GM19023 (cell line): ENCODE data around the gene PIEZO2.

Source experiments
- ATAC-seq: cut with Tn5 transposase; IDR thresholded peaks from one replicate; pipeline ENCODE4 v1.9.1; 2021; ENCODE audit warnings: mild to moderate bottlenecking, moderate library complexity; ENCODE audit not compliant: unreplicated experiment

Gene PIEZO2

DNA sequence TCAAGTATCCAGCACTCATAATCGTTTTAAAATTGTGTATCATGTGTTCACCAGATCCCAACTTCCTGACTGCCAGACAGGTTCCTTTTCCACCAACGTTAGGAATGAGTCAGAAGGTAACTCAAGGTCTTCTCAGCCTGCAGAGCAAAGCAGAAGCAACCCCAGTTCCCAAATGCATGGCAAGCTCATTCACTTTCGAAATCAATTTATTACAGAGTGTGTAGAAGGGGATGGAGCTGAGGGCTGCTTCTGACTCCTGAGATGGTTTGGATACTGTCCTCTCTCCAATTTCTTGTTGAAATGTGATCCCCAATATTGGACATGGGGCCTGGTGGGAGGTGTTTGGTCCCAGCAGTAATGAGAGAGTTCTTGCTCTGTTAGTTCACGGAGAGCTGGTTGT is 114.5 kb downstream of the PIEZO2 start:
- no peak for ATAC-seq

GRCh38 chr18:11033503-11033902 is 115.9 kb downstream of the PIEZO2 start:
- ATAC-seq: no peak

GRCh38 chr18:11031966-11032365 is 117.4 kb downstream of the PIEZO2 start:
- ATAC-seq: no peak

DNA sequence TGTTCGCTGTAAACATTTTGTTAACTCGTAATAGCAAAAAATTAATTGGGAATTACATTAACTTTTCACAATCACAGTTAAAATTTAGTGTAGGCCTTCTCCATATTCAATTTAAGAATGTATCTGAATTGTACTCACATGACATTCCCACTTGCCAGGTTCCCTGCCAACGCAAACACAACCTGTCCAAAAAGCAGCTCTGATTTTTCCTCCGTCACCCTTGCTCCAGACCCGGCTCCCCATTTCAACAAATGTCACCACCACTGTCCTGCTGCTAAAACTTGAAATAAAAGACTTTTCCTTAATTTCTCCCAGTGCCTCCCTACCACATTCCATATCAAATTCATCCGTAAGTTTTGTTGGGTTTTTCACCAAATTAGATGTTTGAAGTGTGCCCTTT is 120.3 kb downstream of the PIEZO2 start:
- ATAC-seq: no peak

GRCh38 chr18:11027862-11028261 is 121.5 kb downstream of the PIEZO2 start:
- ATAC-seq: peak; percentile 78

GRCh38 chr18:11025671-11026070 is 123.7 kb downstream of the PIEZO2 start:
- ATAC-seq: no peak

- no peak for ATAC-seq
Observed at GRCh38 chr18:11024928-11025669, 124.3 kb downstream of the PIEZO2 start.

DNA sequence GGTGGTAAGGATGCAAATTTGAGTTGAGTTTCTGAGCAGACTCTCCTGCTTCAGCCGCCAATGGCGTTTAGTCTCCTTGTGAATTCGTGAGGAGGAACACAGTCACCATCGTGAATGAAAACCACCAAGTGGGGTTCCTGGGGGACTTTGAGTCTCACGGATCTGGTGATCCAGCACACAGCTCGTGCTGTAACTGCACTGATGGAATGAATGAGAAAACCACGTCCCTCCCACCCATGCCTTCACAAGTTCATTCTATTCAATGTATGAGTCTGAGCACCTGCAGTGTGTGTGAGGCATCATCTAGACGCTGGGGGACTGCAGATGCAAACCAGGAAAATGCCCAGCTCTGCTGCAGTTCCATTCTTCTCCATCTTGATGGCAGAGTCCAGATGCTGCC is 127.9 kb downstream of the PIEZO2 start:
- no peak for ATAC-seq

GRCh38 chr18:11020877-11021414 is 128.4 kb downstream of the PIEZO2 start:
- ATAC-seq: no peak

DNA sequence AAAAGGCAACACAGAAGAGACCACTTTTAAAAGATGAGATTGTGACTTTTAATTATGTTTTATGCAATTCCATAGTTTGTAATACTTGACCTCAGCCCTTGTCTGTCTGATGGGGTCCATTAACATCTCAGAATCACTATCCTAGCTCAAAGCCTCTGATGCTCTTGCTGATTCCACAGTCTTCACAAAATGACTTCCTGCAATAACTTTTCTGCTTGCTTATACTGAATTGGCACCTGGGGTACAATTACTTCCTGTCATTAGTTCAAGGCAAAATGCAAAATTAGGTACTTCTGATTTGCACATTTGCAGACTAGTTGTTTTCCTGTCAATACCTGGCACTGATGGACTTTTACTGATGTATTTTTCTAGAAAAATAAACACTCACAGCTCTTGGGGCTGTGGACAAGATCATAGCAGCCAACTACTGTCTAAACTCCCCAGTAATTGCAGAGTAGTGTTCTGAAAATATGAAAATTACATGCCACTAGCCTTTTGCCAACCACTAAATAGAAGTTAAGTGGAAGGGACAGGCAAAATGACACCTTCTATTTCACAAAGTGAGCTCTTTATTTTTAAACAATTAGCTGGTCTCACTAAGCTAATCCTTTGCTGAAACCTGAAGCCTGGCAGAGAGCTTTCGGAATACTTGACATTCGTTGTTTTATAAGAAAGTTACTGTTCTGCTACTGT is 129.1 kb downstream of the PIEZO2 start:
- no peak for ATAC-seq

GRCh38 chr18:11019295-11020105 is 129.9 kb downstream of the PIEZO2 start:
- ATAC-seq: no peak

DNA sequence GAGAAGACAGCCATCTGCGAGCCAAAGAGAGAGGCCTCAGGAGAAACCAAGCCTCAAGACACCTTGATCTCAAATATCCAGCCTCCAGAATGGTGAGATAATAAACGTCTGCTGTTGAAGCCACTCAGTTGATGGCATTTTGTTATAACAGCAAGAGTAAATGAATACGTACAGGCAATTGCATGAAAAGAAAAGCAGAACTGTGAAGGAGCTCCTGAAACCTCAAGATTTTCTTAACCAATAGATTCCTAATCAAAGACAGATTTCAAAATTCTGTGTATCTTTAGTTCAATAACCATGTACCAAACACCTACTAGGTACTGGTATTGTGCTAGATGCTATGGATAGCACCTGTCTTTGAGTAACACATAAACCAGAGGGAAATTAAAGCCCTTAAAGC is 139.5 kb downstream of the PIEZO2 start:
- no peak for ATAC-seq

- ATAC-seq: no peak
Observed at GRCh38 chr18:11009147-11009546, 140.2 kb downstream of the PIEZO2 start.

GRCh38 chr18:11008505-11008904 is 140.9 kb downstream of the PIEZO2 start:
- no peak for ATAC-seq

DNA sequence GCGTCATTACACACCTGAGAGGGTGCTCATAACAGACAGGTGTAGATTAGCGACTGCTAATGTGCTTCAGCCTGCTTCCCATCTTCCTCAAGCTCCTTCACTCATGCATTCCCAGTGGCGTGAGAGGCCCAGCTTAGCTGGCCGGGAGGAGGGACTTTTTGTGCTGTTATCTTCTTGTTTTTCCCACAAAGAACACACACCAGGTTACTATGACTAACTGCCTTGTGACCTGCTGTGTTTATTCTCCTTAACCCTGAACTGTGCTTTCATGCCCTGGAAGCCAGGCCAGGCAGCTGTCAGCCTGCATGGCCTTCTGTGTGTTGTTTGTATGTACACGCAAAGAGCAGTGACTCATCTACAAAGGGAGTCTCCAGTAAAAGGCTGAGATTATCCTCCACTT is 143.8 kb downstream of the PIEZO2 start:
- ATAC-seq: no peak

DNA sequence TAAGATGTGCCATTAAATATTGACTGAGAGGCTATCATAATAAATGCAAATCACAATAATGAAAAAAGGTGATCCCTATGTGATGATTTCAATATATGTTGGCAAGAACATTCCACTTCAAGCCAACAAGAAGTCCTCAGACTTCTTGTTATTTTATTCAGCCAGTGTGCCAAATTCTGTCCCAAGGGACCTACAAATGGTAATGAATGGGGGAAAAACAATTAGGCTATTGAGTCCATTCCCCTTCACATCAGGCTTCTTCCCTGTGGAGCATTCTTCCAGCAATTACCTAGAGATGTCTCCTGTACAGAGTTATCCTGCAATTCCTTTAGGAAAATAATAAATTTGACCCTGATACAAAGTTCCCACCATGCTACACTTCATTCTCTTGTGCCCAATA is 144.4 kb downstream of the PIEZO2 start:
- ATAC-seq: no peak

DNA sequence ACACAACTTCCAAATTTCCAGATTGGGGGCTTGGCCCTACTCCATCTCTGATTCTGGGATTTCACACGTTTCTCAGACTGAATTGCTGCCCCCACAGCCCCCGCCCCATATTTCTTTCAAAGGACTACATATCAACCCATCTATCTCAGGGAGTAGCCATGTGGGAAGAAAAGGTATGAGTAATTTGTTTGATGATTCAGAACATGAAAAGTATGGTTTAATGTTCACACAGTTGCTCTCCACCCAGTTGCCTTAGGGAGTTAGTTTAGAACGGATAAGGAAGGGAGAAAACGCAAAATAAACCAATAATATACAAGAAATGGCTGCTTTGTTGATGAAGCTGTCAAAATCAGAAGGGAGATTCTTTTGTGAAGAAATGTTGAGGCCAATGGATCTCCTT is 145.1 kb downstream of the PIEZO2 start:
- no peak for ATAC-seq

DNA sequence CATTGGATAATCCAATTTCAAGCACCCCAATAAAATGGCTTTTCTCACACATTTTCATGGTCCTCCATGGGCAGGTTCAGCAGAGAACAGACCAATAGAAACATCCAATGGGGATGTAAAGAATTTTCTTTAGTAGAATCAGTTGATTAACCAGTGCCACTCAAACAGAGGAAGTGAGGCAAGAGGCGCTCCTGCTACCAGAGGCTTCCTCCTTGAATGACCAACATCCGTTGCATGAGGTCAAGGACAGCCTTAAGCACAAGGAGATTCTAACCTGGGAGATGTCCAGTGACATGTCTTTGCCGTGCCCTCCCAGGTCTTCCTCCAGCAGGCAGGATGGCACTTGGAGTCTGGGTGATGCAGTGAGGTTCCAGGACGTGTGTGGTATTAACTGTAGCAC is 146.6 kb downstream of the PIEZO2 start:
- ATAC-seq: no peak

DNA sequence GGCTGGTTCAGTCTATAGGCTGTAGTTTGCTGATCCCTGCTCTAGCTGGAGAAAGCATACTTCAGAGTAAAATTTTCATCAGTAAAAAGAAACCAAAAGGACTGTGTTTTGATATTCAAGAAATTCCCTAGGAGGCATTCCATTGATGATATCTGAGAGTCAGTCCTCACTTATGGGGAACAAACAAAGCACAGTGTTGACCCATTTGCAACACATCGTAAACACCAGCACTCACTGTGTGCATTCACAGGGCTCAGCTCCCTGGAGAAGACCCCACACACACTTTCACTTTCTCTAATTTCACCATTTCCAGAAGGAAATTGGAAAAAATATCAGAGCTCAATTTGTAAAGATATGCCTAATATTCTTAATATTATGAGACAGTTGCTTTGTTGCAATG is 147.1 kb downstream of the PIEZO2 start:
- no peak for ATAC-seq

DNA sequence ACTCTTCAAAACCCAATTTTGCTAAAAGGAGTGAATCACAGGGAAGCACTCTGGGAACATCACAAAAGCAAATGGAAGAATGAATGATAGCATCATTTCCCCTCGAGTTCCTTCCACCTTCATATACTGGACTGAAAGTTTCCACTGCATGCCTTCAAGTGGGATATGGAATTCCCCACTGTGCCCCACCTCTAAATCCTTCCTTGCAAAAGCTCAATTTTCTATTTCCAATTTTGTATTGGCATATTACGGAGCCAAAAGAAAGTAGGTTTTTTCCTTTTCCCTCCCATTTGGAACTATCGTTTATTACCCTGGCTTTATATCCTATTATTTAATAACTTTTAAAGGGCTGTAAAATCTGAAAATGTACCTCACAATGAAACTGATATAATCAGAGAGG is 149.3 kb downstream of the PIEZO2 start:
- ATAC-seq: no peak

GRCh38 chr18:10997885-10998284 is 151.5 kb downstream of the PIEZO2 start:
- no peak for ATAC-seq

DNA sequence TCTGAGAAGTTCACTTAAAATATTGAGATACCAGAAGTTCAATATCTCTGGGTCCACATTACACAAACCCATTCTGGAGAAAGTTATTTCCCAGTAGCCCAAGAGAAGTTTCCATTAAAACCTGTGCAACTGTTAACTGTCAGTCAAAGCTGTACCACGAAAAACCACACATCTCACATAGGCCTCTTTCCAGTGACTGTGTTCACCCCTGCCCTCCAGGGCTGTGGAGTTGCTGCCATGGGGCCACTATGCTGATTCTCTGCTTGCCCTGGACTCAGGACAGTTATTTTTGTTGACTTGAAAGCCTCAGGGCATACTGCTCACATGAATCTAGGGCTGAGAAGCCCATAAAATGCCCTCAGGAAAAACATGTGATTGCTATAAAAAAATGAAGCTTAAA is 153.8 kb downstream of the PIEZO2 start:
- ATAC-seq: no peak
